ENCODE data around the gene HUS1. TPM values are rescaled to one million over a fixed set of nuclear protein-coding genes. Genes with fewer than 3 reads are reported as not detected.
"Not testable (repeated sequence)": the region's sequence is repeated elsewhere in the genome, so short reads cannot be mapped to it uniquely, and the experiment has no call there.

HUS1 gene
- polyA plus RNA-seq, 3 donors, result 37.7 to 45.9 (median 38.8) TPM

DNA sequence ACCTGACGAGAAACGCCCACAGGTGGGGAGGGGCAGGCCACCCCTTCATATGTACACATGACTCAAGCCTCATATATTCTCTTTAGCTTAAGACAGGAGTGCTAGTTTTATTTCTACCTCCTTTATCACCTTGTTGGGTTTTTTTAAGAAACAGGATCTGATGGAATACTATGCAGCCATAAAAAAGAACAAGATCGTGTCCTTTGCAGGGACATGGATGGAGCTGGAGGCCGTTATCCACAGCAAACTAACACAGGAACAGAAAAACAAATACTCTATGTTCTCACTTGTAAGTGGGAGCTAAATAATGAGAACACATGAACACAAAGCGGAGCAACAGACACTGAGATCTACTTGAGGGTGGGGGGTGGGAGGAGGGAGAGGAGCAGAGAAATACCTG, 11.2 kb upstream of the HUS1 start:
- no peaks in the 10 kb centered on the region for H3K36me3 Mint-ChIP-seq
- no peaks in the 10 kb centered on the region for H3K27me3 ChIP-seq (ENCODE audit: control insufficient read depth in 2 of 2, insufficient read depth in 2 of 2, low read length in 2 of 2)
- H3K4me3 ChIP-seq (replicated peaks in 1 of 3; ENCODE audit: low read depth in 2 of 3, low read length in 3 of 3), result no peak overlapping the region
- H3K27me3 Mint-ChIP-seq (ENCODE audit: low read depth in 3 of 3), result peaks cover 0 to 3% (median 0%) of the 10 kb centered on the region in 3 donors
- no peaks in the 10 kb centered on the region for H3K36me3 ChIP-seq (replicated peaks in 1 of 2; ENCODE audit: control insufficient read depth in 1 of 2, insufficient read depth in 2 of 2, low read length in 2 of 2)
- H3K9ac ChIP-seq (ENCODE audit: insufficient read depth, low read length, poor library complexity, severe bottlenecking), result no peak overlapping the region
- no peaks in the 10 kb centered on the region for H3K79me2 ChIP-seq (ENCODE audit: insufficient read depth, low read length)
- no peaks in the 10 kb centered on the region for H3K9me3 ChIP-seq (replicated peaks in 1 of 2; ENCODE audit: control insufficient read depth in 1 of 2, insufficient read depth in 1 of 2, low read length in 2 of 2)
- peaks cover 0 to 4% (median 0%) of the 10 kb centered on the region in 7 donors for H3K9me3 Mint-ChIP-seq
- H3K4me1 Mint-ChIP-seq, result peaks cover 18% of the 10 kb centered on the region
- H4K20me1 ChIP-seq (ENCODE audit: insufficient read depth, low read length), result no peaks in the 10 kb centered on the region
- intact Hi-C loops (cut with micrococcal nuclease), result loop anchor here in 1 of 2 donors (5.0 kb wide), 1 partner anchor 117 kb away; no protein-coding TSS in a partner anchor
- no peak overlapping the region for H3K4me2 ChIP-seq (replicated peaks; ENCODE audit: extremely low read depth, low read length, poor library complexity, severe bottlenecking)
- H3K27ac Mint-ChIP-seq, result peak overlapping the region in 1 of 7 donors; percentile 32
- no CpG with 5 or more reads among the region's 5 CpGs for WGBS (ENCODE audit: insufficient coverage)
- TF ChIP-seq, protein P1, sequence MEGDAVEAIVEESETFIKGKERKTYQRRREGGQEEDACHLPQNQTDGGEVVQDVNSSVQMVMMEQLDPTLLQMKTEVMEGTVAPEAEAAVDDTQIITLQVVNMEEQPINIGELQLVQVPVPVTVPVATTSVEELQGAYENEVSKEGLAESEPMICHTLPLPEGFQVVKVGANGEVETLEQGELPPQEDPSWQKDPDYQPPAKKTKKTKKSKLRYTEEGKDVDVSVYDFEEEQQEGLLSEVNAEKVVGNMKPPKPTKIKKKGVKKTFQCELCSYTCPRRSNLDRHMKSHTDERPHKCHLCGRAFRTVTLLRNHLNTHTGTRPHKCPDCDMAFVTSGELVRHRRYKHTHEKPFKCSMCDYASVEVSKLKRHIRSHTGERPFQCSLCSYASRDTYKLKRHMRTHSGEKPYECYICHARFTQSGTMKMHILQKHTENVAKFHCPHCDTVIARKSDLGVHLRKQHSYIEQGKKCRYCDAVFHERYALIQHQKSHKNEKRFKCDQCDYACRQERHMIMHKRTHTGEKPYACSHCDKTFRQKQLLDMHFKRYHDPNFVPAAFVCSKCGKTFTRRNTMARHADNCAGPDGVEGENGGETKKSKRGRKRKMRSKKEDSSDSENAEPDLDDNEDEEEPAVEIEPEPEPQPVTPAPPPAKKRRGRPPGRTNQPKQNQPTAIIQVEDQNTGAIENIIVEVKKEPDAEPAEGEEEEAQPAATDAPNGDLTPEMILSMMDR (IDR thresholded peaks at IDR 0.05), result no peak
- no peak overlapping the region for H3K4me3 Mint-ChIP-seq
- DNase-seq, result no peak
- H3K27ac ChIP-seq (ENCODE audit: low read depth in 1 of 2, low read length in 2 of 2), result no peak overlapping the region
- peak overlapping the region; percentile 94 for H2AFZ ChIP-seq (ENCODE audit: insufficient read depth, low read depth, low read length, poor library complexity, severe bottlenecking)
- peaks cover 6 to 12% of the 10 kb centered on the region in 2 donors for H3K4me1 ChIP-seq (ENCODE audit: control insufficient read depth in 1 of 2, insufficient read depth in 2 of 2, low read length in 2 of 2)

DNA sequence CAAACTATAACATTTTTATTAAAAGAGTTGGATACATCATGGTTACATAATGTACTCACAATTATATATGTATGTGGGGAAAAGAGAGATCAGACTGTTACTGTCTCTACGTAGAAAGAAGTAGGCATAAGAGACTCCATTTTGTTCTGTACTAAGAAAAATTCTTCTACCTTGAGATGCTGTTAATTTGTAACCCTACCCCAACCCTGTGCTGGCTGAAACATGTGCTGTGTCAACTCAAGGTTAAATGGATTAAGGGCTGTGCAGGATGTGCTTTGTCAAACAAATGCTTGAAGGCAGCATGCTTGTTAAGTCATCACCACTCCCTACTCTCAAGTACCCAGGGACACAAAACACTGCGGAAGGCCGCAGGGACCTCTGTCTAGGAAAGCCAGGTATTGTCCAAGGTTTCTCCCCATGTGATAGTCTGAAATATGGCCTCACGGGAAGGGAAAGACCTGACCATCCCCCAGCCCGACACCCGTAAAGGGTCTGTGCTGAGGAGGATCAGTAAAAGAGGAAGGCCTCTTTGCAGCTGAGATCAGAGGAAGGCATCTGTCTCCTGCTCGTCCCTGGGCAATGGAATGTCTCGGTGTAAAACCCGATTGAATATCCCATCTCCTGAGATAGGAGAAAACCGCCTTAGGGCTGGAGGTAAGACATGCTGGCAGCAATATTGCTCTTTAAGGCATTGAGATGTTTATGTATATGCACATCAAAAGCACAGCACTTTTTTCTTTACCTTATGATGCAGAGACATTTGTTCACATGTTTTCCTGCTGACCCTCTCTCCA, 10.4 kb upstream of the HUS1 start:
- H3K27ac ChIP-seq (ENCODE audit: low read depth in 1 of 2, low read length in 2 of 2); H3K27me3 ChIP-seq (ENCODE audit: control insufficient read depth in 2 of 2, insufficient read depth in 2 of 2, low read length in 2 of 2); H3K4me3 Mint-ChIP-seq; H3K4me3 ChIP-seq (replicated peaks in 1 of 3; ENCODE audit: low read depth in 2 of 3, low read length in 3 of 3); H3K9ac ChIP-seq (ENCODE audit: insufficient read depth, low read length, poor library complexity, severe bottlenecking); DNase-seq; H3K36me3 ChIP-seq (replicated peaks in 1 of 2; ENCODE audit: control insufficient read depth in 1 of 2, insufficient read depth in 2 of 2, low read length in 2 of 2); H3K36me3 Mint-ChIP-seq; H3K27ac Mint-ChIP-seq; H3K9me3 Mint-ChIP-seq; H3K4me2 ChIP-seq (replicated peaks; ENCODE audit: extremely low read depth, low read length, poor library complexity, severe bottlenecking); H3K9me3 ChIP-seq (replicated peaks in 1 of 2; ENCODE audit: control insufficient read depth in 1 of 2, insufficient read depth in 1 of 2, low read length in 2 of 2); H4K20me1 ChIP-seq (ENCODE audit: insufficient read depth, low read length); H3K79me2 ChIP-seq (ENCODE audit: insufficient read depth, low read length); H2AFZ ChIP-seq (ENCODE audit: insufficient read depth, low read depth, low read length, poor library complexity, severe bottlenecking); H3K27me3 Mint-ChIP-seq (ENCODE audit: low read depth in 3 of 3): not testable (repeated sequence)
- intact Hi-C loops (cut with micrococcal nuclease), result loop anchor here in 1 of 2 donors (5.0 kb wide), 1 partner anchor 117 kb away; no protein-coding TSS in a partner anchor
- WGBS (ENCODE audit: insufficient coverage), result 21% methylated on average over 2 of the region's 10 CpGs
- peaks cover 6 to 12% of the 10 kb centered on the region in 2 donors for H3K4me1 ChIP-seq (ENCODE audit: control insufficient read depth in 1 of 2, insufficient read depth in 2 of 2, low read length in 2 of 2)
- H3K4me1 Mint-ChIP-seq, result peaks cover 18% of the 10 kb centered on the region

Data from CD14-positive monocyte (primary cell).